Stomach (tissue), 9 donors: Measurements from ENCODE around the gene UBE2D2. TPM values are rescaled to one million over a fixed set of nuclear protein-coding genes. Genes with fewer than 3 reads are reported as not detected.
A peak's percentile ranks its signal among the peaks of the same experiment; 100 is the strongest.

ENCODE experiments used
- DNase-seq, 2 donors: peaks; one replicate each; pipeline versions ENCODE4 v3.0.0 to v3.0.0-alpha.2; 2013 to 2019
- H3K27ac ChIP-seq, 5 donors: fragments of 200-600 bp in 4 of 5; sonication (generic) in 4 of 5; one replicate each; pipeline ENCODE4 v1.5.1; 2013 to 2019; ENCODE audit warnings: mild to moderate bottlenecking in 1 of 5, moderate library complexity in 1 of 5
- H3K27me3 ChIP-seq, 3 donors: fragments of 200-600 bp; sonication (generic); one replicate each; pipeline ENCODE4 v1.5.1; 2017 to 2019; ENCODE audit warnings: mixed run types in 1 of 3
- H3K36me3 ChIP-seq, 4 donors: fragments of 200-600 bp; sonication (generic); 1 replicate in 3 of 4; 2 replicates in 1 of 4; pipeline ENCODE4 v1.5.1; 2016 to 2019
- H3K4me1 ChIP-seq, 4 donors: fragments of 200-600 bp; sonication (generic); one replicate each; pipeline ENCODE4 v1.5.1; 2016 to 2019
- H3K4me3 ChIP-seq, 4 donors: fragments of 200-600 bp; sonication (generic) in 3 of 4; one replicate each; pipeline ENCODE4 v1.5.1; 2016 to 2019; ENCODE audit warnings: mild to moderate bottlenecking in 1 of 4
- H3K9me3 ChIP-seq, 4 donors: fragments of 200-600 bp; sonication (generic); one replicate each; pipeline ENCODE4 v1.5.1; 2016 to 2019
- EP300 ChIP-seq: sonication (generic); formaldehyde crosslinking; IDR thresholded peaks from one replicate; pipeline ENCODE4 v1.6.1; 2017; ENCODE audit warnings: antibody characterized with exemption
- POLR2A ChIP-seq, 4 donors: fragments of 450-650 bp; IDR thresholded peaks; one replicate each; pipeline ENCODE4 v1.6.1; 2016; ENCODE audit warnings: antibody characterized with exemption in 4 of 4, control low read depth in 2 of 4, mild to moderate bottlenecking in 1 of 4, moderate library complexity in 1 of 4
- POLR2AphosphoS5 ChIP-seq, 3 donors: sonication (generic); formaldehyde crosslinking; IDR thresholded peaks; one replicate each; pipeline ENCODE4 v1.6.1; 2016; ENCODE audit warnings: antibody characterized with exemption in 3 of 3
- WGBS, 5 donors: extraction: QIAGEN DNeasy Blood & Tissue Kit in 3 of 5; methylation state at CpG; one replicate each; pipeline versions ENCODE4 v1.1.5 to v1.1.7; 2013 to 2018; 5-methylcytosine and 5-hydroxymethylcytosine counted together
- intact Hi-C: fragments of 100-400 bp; cut with DNase I; formaldehyde crosslinking; loops from one replicate; pipeline ENCODE4 v1.15.1; 2023; ENCODE audit warnings: low total_unique reads
- polyA plus RNA-seq, 3 donors: library from polyadenylated mRNA; stranded (reverse); fragments of 200-250 nt; gene quantifications; one replicate each; pipeline ENCODE4 v1.2.3, GENCODE V29; 2013
- total RNA-seq, 5 donors: library from RNA; depleted of rRNA; stranded (reverse); fragments of >200 nt; gene quantifications; one replicate each; pipeline versions ENCODE4 v1.1.0 to v1.2.3, GENCODE V29; 2014 to 2016
- TF ChIP-seq, protein P1 (sequence below), 7 experiments: fragments of 450-650 bp in 4 of 7; fragments of 200-600 bp in 3 of 7; sonication (generic) in 3 of 7; IDR thresholded peaks; one replicate each; pipeline ENCODE4 v1.5.1; 2016 to 2019; ENCODE audit warnings: antibody characterized with exemption in 7 of 7, control low read depth in 2 of 7, mild to moderate bottlenecking in 1 of 7
- donor health status: healthy with polysubstance abuse.
- donor health status: Bipolar disorder and iron deficiency.
- donor health status: healthy.

The UBE2D2 gene
- total and polyA plus RNA-seq, 8 donors, result 29.8 to 220 (median 75.6) TPM

DNA sequence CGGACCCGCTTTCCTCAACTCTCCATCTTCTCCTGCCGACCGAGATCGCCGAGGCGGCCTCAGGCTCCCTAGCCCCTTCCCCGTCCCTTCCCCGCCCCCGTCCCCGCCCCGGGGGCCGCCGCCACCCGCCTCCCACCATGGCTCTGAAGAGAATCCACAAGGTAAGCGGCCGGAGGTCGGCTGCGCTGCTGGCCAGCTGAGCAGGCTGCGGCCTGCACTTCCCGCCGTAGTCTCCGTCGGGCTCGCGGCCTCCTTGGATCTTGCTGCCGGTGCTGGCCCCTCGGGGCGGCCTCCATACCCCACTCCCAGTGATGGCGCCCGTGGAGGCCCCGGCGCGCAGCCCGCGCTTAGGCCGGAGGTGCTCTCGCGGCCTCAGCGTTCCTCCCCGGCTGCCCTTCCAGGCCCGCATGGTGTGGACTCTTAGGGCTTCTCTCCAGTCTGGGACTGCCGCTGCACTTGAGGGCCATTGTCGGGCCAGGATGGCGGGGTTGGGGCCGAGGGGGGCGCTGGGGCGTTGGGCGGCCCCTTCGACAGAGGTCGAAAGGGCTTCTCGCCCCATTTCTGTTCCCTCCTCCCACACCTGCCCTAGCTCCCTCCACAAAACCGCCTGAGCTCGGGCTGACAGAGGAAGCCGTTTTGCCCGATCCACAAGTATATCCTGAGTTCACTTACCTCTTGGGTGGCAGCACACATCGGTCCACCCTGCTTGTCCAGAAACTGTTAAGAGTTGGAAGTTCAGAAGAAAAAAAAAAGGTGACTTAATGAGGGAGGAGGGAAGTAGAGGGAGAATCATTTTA, 714 bp downstream of the UBE2D2 start:
- peaks cover 42 to 55% (median 50%) of the 10 kb centered on the region in 4 donors for H3K4me1 ChIP-seq
- H3K4me3 ChIP-seq, result peak overlapping the region; percentile 83 to 93 (median 88)
- peak; percentile 42 to 81 for DNase-seq
- no peak for TF ChIP-seq POLR2A (IDR thresholded peaks at IDR 0.05)
- TF ChIP-seq, protein P1, sequence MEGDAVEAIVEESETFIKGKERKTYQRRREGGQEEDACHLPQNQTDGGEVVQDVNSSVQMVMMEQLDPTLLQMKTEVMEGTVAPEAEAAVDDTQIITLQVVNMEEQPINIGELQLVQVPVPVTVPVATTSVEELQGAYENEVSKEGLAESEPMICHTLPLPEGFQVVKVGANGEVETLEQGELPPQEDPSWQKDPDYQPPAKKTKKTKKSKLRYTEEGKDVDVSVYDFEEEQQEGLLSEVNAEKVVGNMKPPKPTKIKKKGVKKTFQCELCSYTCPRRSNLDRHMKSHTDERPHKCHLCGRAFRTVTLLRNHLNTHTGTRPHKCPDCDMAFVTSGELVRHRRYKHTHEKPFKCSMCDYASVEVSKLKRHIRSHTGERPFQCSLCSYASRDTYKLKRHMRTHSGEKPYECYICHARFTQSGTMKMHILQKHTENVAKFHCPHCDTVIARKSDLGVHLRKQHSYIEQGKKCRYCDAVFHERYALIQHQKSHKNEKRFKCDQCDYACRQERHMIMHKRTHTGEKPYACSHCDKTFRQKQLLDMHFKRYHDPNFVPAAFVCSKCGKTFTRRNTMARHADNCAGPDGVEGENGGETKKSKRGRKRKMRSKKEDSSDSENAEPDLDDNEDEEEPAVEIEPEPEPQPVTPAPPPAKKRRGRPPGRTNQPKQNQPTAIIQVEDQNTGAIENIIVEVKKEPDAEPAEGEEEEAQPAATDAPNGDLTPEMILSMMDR (IDR thresholded peaks at IDR 0.05), result no peak
- no peak for TF ChIP-seq EP300
- no peak for TF ChIP-seq POLR2AphosphoS5 (IDR thresholded peaks at IDR 0.05)
- intact Hi-C loops, result no loop called here
- H3K27ac ChIP-seq, result peak overlapping the region; percentile 93 to 99 (median 98)
- no peaks in the 10 kb centered on the region for H3K27me3 ChIP-seq
- peaks cover 0 to 5% (median 0%) of the 10 kb centered on the region in 4 donors for H3K36me3 ChIP-seq
- WGBS, 5 donors, result 0 to 1% (median 0%) methylated on average over 15 to 57 of the region's 57 CpGs
- no peaks in the 10 kb centered on the region for H3K9me3 ChIP-seq

DNA sequence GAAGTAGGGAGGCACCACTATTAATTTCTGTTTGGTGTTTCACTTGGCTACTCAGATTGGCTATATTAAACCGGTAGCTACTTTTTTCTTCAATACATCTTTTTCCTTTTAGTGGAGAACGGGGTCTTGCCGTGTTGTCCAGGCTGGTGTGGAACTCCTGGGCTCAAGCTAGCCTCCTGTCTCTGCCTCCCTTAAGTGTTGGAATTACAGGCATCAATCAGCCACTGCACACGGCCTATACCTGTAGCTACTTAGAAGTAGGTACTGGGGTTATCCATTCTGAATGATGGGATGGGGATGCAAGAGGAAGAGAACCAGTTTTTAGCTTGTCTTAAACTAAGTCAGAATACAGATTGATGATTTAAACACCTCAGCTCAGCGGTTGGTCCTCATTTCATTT, 1.7 kb downstream of the UBE2D2 start:
- no peaks in the 10 kb centered on the region for H3K27me3 ChIP-seq
- intact Hi-C loops, result no loop called here
- H3K36me3 ChIP-seq, result peaks cover 0 to 9% (median 7%) of the 10 kb centered on the region in 4 donors
- peaks cover 44 to 65% (median 55%) of the 10 kb centered on the region in 4 donors for H3K4me1 ChIP-seq
- DNase-seq, result peak in 1 of 2 donors; percentile 26
- TF ChIP-seq POLR2A (IDR thresholded peaks at IDR 0.05) (no peak), POLR2AphosphoS5 (IDR thresholded peaks at IDR 0.05) (no peak), EP300 (no peak)
- TF ChIP-seq, protein P1 (IDR thresholded peaks at IDR 0.05), result no peak
- 17 to 30% (median 28%) methylated on average over 5 of the region's 5 CpGs for WGBS, 5 donors
- peak overlapping the region in 4 of 5 donors; percentile 93 to 99 (median 98) for H3K27ac ChIP-seq
- no peaks in the 10 kb centered on the region for H3K9me3 ChIP-seq
- H3K4me3 ChIP-seq, result peak overlapping the region; percentile 83 to 93 (median 88)

DNA sequence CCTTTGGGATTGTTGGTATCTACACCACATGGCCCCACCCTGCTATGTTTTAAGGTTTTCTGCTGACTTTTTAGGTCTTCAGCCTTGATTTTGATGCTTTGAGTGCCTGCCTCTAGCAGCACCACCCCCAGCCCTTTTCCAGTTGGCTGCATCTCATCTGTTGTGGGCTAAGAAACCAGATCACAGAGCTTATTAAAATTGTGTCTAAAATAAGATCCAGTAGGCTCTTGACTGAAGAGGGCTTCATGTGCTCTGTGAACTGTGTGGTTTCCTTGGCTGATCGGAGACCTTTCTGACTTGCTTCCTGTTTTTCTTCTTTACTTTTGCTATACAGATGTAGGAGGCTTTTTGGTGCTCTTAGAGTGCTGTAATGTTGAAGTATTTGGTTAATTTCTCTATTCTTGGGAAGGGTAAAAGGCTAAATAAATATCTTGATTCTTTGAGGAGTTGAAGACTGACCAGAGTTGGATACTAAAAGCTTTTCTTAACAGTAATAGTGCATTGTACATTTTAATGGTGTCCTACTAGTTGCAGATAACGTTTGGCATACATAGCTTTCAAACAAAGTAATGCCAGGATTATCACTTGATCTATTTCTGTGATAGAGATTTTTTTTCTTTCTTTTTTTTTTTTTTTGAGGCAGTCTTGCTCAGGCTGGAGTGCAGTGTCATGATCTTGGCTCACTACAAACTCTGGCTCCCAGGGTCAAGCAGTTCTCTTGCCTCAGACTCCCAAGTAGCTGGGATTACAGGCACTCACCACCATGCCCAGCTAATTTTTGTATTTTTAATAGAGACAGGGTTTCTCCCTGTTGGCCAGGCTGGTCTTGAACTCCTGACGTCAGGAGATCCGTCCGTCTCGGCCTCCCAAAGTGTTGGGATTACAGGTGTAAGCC, 4.5 kb downstream of the UBE2D2 start:
- TF ChIP-seq EP300, result no peak
- no peak for TF ChIP-seq POLR2A (IDR thresholded peaks at IDR 0.05)
- TF ChIP-seq POLR2AphosphoS5 (IDR thresholded peaks at IDR 0.05), result no peak
- TF ChIP-seq, protein P1 (IDR thresholded peaks at IDR 0.05), result no peak
- peak in 1 of 2 donors; percentile 62 for DNase-seq
- Histone ChIP-seq H3K27me3 (no peaks in the 10 kb centered on the region), H3K4me1 (peaks cover 44 to 86% (median 69%) of the 10 kb centered on the region in 4 donors), H3K36me3 (peaks cover 0 to 20% (median 18%) of the 10 kb centered on the region in 4 donors), H3K9me3 (no peaks in the 10 kb centered on the region), H3K4me3 (peak overlapping the region in 1 of 4 donors; percentile 13), H3K27ac (peak overlapping the region; percentile 8 to 59 (median 46))
- 67 to 72% (median 71%) methylated on average over 6 of the region's 6 CpGs for WGBS, 5 donors
- intact Hi-C loops, result no loop called here

DNA sequence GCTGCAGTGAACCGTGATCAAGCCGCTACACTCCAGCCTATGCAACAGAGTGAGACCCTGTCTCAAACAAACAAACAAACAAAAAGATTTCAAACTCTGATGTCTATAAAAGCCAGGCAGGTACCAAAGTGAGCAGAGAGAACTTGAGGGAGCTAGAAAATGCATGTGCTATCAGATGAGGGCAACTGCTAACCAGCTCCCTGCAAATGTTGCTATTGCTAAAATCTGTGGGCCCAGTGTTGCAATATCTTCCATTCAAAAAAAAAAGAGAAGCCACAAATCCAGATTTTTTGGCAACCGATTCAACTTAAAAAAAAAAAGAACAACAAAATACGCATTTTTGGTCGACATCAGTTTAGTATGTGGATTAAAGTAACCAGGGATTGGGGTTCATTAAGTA, 5.5 kb downstream of the UBE2D2 start:
- no peak for TF ChIP-seq POLR2A (IDR thresholded peaks at IDR 0.05)
- no peak for TF ChIP-seq EP300
- TF ChIP-seq, protein P1 (IDR thresholded peaks at IDR 0.05), result no peak
- no peak for TF ChIP-seq POLR2AphosphoS5 (IDR thresholded peaks at IDR 0.05)

More for the DNA sequence above, 5.5 kb downstream of the UBE2D2 start:
- DNase-seq, result no peak
- peaks cover 0 to 22% (median 20%) of the 10 kb centered on the region in 4 donors for H3K36me3 ChIP-seq
- H3K27me3 ChIP-seq, result no peaks in the 10 kb centered on the region
- peaks cover 51 to 94% (median 77%) of the 10 kb centered on the region in 4 donors for H3K4me1 ChIP-seq
- no peaks in the 10 kb centered on the region for H3K9me3 ChIP-seq
- WGBS, 5 donors, result 75 to 85% (median 84%) methylated on average over 5 of the region's 5 CpGs
- peak overlapping the region in 2 of 5 donors; percentile 43 to 59 for H3K27ac ChIP-seq
- no peak overlapping the region for H3K4me3 ChIP-seq
- intact Hi-C loops, result no loop called here
